GM19240 (cell line): ENCODE data around the gene PDLIM5.

ENCODE experiments used
- DNase-seq: peaks from one replicate; pipeline ENCODE4 v3.0.0; 2011; ENCODE audit warnings: low spot score; ENCODE audit not compliant: insufficient read length

Gene PDLIM5

DNA sequence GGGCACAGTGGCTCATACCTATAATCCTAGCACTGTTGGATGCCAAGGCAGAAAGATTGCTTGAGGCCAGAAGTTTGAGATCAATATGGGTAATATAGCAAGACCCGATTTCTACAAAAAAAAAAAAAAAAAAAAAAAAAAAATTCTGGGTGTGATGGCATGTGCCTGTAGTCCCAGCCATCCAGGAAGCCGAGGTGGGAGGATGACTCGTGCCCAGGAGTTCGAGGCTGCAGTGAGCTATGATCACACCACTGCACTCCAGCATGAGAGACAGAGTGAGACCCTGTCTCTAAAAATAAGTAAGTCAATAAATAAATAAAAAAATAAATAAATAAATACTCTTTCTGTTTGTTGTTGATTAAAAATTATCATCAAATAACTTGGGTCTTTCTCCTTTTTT lies 243.6 kb downstream of the PDLIM5 start:
- DNase-seq = no peak

DNA sequence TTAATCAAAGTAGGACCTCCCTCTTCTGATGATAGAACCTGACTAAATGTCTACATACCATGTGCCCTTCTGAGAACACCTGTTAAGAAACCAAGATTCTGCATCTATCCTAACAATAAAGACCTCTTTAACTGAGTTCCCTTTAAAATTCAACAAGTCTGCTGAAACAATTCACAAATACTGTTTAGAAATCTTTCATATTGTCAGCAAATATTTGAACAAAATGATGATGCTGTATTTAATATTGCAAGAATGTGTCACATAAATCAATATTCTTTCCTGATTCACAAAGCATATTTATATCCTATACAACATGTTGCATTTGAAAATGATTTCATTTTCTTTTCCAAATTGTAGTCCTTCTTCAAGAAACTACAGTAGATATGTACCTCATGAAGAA lies 246.4 kb downstream of the PDLIM5 start:
- no peak for DNase-seq

DNA sequence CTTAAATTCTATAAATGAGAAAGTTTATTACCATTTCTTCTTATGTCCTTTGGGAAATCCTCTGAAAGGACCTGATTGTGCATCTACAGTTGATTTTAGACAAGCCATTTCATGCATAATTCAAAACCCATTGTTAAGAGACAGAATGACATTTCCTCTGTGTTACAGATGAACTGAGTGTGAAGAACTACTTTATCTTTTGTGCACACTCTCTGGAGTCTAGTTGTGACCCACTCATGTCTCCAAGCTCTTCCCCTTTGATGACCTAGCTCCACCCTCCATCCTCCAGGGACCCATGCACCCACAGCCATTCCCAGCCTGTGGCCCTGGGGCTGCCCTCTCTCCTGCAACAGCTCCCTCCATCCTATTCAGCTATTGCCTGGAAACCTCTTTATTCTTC lies 248.6 kb downstream of the PDLIM5 start:
- DNase-seq = no peak

DNA sequence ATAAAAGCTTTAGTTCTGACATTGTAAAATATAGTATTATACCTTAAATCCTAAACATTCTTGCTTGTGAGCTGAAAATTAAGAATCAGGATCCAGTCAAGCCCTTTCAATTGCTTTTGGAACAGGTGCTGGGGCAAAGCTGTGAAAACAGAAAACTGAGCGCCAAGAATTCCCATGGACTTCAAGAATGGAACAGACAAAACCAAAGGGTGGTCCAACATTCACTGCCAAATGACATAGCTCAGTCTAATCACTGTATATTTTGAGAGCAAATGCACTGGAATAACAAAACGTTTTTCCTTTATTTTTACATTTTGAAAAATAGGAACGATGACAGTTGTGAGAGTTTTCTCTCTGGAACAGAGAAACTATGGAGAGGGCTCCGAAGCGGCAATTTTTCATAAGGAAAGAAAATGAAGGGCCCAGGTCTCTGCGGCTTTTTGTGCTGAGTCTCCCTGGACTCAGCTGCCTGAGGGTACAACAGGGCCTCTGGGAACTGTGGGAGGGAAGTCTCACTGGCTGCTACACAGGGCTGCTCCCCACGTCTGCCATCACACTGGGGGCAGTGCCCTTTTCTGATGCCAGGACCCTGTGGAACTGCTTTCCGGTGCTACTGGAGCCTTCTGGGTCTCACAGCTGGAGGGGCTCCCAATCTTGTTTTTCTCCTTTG lies 250.0 kb downstream of the PDLIM5 start:
- no peak for DNase-seq

DNA sequence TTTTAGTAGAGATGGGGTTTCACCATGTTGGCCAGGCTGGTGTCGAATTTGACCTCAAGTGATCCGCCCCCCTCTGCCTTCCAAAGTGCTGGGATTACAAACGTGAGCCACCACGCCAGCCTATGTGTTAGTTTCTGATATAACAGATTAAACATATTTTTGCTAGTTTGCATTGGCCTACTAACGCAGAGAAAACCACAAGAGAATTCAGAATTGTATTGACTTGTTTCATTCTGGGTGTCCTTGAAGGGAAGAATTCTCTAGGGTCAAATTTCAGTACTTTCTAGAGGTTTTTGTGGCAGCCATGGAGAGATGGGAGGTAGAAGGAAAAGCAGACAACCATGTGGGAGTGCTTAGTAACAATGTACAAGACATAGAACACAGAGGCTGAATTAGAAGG lies 259.9 kb downstream of the PDLIM5 start:
- no peak for DNase-seq

DNA sequence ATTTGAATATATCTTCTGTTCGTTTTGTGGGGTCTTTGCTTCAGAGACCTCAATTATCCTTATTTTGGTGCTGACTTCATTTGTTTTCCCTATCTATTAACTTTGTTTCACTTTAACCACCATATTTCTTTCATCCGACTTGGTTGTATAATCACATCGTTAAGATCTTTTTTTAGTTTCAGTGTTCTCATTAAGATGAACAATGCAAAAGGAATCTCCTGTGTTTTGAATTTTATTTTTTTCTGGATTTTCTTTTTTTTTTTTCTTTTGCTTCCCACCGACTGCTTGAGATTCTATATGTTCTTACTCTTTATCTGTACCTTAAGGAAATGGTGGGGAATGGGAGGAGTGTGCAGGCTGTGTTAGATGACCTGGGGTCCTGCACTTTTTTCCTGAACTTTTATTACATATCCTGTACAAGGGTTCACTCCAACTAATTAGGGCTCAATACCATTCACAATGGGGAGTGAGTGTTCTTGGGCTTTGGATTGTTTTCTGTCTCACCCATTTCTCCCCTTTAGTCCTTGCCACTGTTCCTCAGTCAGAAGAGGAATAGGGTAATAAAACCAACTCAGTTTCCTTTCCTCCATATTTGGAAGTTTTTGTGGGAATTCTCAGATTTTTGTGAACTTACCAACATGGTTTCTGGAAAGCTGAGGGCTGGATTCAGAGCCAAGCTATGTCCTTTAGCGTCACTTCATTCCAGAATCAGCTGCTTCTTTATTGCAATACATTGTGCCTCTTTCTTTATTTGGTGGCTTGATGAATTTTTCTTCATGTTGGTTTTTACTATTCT lies 262.8 kb downstream of the PDLIM5 start:
- DNase-seq = no peak

DNA sequence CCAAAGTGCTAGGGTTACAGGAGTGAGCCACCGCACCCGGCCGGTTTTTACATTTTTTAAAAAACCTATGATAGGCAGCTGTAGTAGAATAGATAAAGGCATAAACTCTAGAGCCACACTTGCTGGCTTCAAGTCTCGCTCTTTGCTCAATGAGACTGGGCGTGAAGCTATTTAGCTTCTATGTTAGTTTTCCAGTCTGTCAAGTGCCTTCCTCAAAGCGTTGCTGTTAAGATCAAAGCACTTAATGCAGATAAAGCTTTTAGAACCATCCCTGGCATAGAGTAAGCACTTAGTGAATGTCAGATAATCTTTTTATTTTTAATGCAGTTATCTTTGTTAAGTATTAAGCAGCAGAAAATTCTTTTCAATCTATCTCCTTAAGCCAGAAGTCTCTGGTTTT lies 264.0 kb downstream of the PDLIM5 start:
- DNase-seq = no peak
